Measurements from ENCODE around the gene JDP2.

JDP2 gene

DNA sequence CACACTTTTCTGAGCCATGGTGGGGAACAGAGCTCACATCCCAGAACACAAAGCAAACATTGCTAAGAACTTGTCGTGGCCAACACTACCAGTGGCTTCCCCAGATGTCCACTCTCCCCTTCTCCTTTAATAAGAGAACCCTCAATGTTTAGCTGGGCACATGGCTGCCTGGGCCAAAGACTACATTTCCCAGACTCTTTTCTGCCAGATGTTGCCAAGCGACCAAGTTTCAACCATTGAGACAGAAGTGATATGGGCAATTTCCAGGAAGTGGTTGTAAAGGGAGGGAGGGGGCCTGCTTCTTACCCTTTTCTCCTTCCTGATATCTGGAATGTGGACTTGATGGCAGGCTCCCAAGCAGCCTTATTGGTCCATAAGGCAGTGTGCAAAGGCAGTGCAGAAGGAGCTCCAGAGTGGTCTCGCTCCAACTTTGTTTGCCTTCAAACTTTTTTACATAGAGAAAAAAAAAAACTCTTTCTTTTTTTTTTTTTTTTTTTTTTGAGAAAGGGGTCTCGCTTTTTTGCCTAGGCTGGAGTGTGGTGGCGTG is 24.9 kb upstream of the JDP2 start:
- Histone ChIP-seq H4K8ac (ENCODE audit: low read depth, low read length) (no peak overlapping the region), H3K4ac (ENCODE audit: low read depth, low read length) (no peak overlapping the region), H3K79me2 (ENCODE audit: control insufficient read depth, insufficient read depth, low read length, poor library complexity) (no peaks in the 10 kb centered on the region), H3K4me2 (ENCODE audit: low read length) (no peak overlapping the region), H3K9ac (ENCODE audit: low read length) (no peak overlapping the region), H3K4me3 (ENCODE audit: low read depth, low read length) (no peak overlapping the region), H2AFZ (ENCODE audit: insufficient read depth, low read length, poor library complexity) (no peak overlapping the region), H3K14ac (ENCODE audit: low read length) (no peak overlapping the region), H3K9me3 (ENCODE audit: insufficient read depth, low read depth, low read length) (peaks cover 3% of the 10 kb centered on the region), H2AK5ac (ENCODE audit: low read length) (no peak overlapping the region), H2BK12ac (ENCODE audit: low read length) (no peak overlapping the region), H3K27ac (ENCODE audit: low read depth, low read length) (no peak overlapping the region), H4K91ac (ENCODE audit: low read depth, low read length) (no peak overlapping the region), H3K36me3 (ENCODE audit: control insufficient read depth in 1 of 2, insufficient read depth in 2 of 2, low read length in 2 of 2) (no peaks in the 10 kb centered on the region), H3K79me1 (ENCODE audit: low read length) (no peaks in the 10 kb centered on the region), H4K12ac (ENCODE audit: low read depth, low read length) (no peak overlapping the region), H3K27me3 (ENCODE audit: insufficient read depth, low read length) (no peaks in the 10 kb centered on the region), H3K4me1 (ENCODE audit: control insufficient read depth in 1 of 2, insufficient read depth in 2 of 2, low read length in 2 of 2) (peaks cover 8 to 11% of the 10 kb centered on the region in 2 experiments), H3K18ac (ENCODE audit: low read length) (no peak overlapping the region), H2BK5ac (ENCODE audit: low read depth, low read length, poor library complexity) (no peak overlapping the region), H3K23ac (ENCODE audit: low read length) (no peak overlapping the region), H2BK120ac (ENCODE audit: insufficient read depth, low read length, poor library complexity) (no peak overlapping the region)
- DNase-seq: no peak
- no CpG with 5 or more reads among the region's 5 CpGs for WGBS (ENCODE audit: extremely low coverage, insufficient coverage, insufficient read length)

DNA sequence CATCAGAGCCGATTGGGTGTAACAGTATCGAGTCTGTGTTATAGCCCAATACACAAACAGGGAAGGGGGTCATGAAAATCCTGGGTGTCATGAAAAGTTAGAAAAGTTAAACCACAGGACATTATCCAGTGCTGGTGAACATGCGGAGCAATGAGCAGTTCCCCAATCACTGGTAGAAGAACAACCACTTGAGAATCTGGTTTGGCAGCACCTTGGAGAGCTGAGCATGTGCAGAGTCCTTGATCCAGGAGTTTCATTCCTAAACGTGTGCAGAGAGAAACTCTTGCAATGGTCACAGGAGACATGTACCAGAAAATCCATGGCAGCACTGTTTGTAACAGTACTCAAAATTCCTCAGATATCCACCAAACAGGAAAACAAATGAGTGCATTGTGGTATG is 23.0 kb upstream of the JDP2 start:
- no CpG with 5 or more reads among the region's 4 CpGs for WGBS (ENCODE audit: extremely low coverage, insufficient coverage, insufficient read length)

DNA sequence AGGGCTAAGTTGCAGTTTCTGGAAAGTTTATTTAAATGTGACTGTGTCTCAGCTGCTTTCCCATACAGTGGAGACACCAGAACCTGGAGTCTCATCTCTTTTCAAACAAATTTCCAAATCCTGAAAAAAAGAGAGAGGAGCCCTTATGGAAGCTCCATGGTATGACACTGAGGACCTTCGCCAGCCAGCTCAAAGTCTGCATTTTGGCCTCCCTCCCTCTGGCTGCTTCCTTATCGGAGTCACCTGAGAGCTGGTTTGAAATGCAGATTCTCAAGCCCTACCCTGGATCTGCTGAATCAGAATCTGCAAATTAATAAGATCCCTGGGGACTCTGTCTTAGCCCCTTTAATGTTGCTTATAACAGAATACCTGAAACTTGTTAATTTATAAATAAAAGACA is 21.7 kb upstream of the JDP2 start:
- Histone ChIP-seq H3K79me2 (ENCODE audit: control insufficient read depth, insufficient read depth, low read length, poor library complexity) (no peaks in the 10 kb centered on the region), H4K8ac (ENCODE audit: low read depth, low read length) (no peak overlapping the region), H2BK12ac (ENCODE audit: low read length) (no peak overlapping the region), H3K36me3 (ENCODE audit: control insufficient read depth in 1 of 2, insufficient read depth in 2 of 2, low read length in 2 of 2) (no peaks in the 10 kb centered on the region), H3K23ac (ENCODE audit: low read length) (no peak overlapping the region), H2BK120ac (ENCODE audit: insufficient read depth, low read length, poor library complexity) (no peak overlapping the region), H3K27me3 (ENCODE audit: insufficient read depth, low read length) (no peaks in the 10 kb centered on the region), H4K91ac (ENCODE audit: low read depth, low read length) (no peak overlapping the region), H3K4ac (ENCODE audit: low read depth, low read length) (no peak overlapping the region), H2AFZ (ENCODE audit: insufficient read depth, low read length, poor library complexity) (no peak overlapping the region), H4K12ac (ENCODE audit: low read depth, low read length) (no peak overlapping the region), H2BK5ac (ENCODE audit: low read depth, low read length, poor library complexity) (no peak overlapping the region), H3K9me3 (ENCODE audit: insufficient read depth, low read depth, low read length) (peaks cover 3% of the 10 kb centered on the region), H3K4me3 (ENCODE audit: low read depth, low read length) (no peak overlapping the region), H3K9ac (ENCODE audit: low read length) (no peak overlapping the region), H3K14ac (ENCODE audit: low read length) (no peak overlapping the region), H3K4me2 (ENCODE audit: low read length) (no peak overlapping the region), H3K18ac (ENCODE audit: low read length) (no peak overlapping the region), H2AK5ac (ENCODE audit: low read length) (no peak overlapping the region), H3K4me1 (ENCODE audit: control insufficient read depth in 1 of 2, insufficient read depth in 2 of 2, low read length in 2 of 2) (no peaks in the 10 kb centered on the region), H3K79me1 (ENCODE audit: low read length) (no peaks in the 10 kb centered on the region), H3K27ac (ENCODE audit: low read depth, low read length) (no peak overlapping the region)
- DNase-seq: no peak
- no CpG with 5 or more reads among the region's 2 CpGs for WGBS (ENCODE audit: extremely low coverage, insufficient coverage, insufficient read length)

More for the DNA sequence above, 23.0 kb upstream of the JDP2 start:
- Histone ChIP-seq H3K4me1 (ENCODE audit: control insufficient read depth in 1 of 2, insufficient read depth in 2 of 2, low read length in 2 of 2) (peaks cover 8 to 10% of the 10 kb centered on the region in 2 experiments), H3K4ac (ENCODE audit: low read depth, low read length) (no peak overlapping the region), H3K79me2 (ENCODE audit: control insufficient read depth, insufficient read depth, low read length, poor library complexity) (no peaks in the 10 kb centered on the region), H3K9ac (ENCODE audit: low read length) (no peak overlapping the region), H3K18ac (ENCODE audit: low read length) (no peak overlapping the region), H3K23ac (ENCODE audit: low read length) (no peak overlapping the region), H4K12ac (ENCODE audit: low read depth, low read length) (no peak overlapping the region), H3K14ac (ENCODE audit: low read length) (no peak overlapping the region), H3K36me3 (ENCODE audit: control insufficient read depth in 1 of 2, insufficient read depth in 2 of 2, low read length in 2 of 2) (no peaks in the 10 kb centered on the region), H2BK120ac (ENCODE audit: insufficient read depth, low read length, poor library complexity) (no peak overlapping the region), H3K9me3 (ENCODE audit: insufficient read depth, low read depth, low read length) (peaks cover 3% of the 10 kb centered on the region), H3K27me3 (ENCODE audit: insufficient read depth, low read length) (no peaks in the 10 kb centered on the region), H4K8ac (ENCODE audit: low read depth, low read length) (no peak overlapping the region), H3K4me2 (ENCODE audit: low read length) (no peak overlapping the region), H2BK5ac (ENCODE audit: low read depth, low read length, poor library complexity) (no peak overlapping the region), H2AK5ac (ENCODE audit: low read length) (no peak overlapping the region), H3K79me1 (ENCODE audit: low read length) (no peaks in the 10 kb centered on the region), H2AFZ (ENCODE audit: insufficient read depth, low read length, poor library complexity) (no peak overlapping the region), H4K91ac (ENCODE audit: low read depth, low read length) (no peak overlapping the region), H3K27ac (ENCODE audit: low read depth, low read length) (no peak overlapping the region), H2BK12ac (ENCODE audit: low read length) (no peak overlapping the region), H3K4me3 (ENCODE audit: low read depth, low read length) (no peak overlapping the region)
- DNase-seq: no peak

DNA sequence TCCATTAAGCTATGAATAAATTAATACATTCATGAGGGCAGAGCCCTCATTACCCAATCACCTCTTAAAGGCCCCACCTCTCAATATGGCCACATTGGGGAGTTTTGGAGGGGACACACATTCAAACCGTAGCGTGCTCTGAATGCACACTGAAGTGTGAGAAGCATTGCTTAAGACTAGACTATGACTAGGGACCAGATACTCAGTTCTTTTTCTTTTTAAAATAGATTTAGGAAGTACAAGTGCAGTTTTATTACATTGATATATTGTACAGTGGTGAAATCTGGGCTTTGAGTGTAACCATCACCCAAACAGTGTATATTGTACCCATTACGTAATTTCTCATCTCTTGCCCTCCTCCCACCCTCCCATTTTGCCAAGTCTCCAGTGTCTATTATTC is 21.0 kb upstream of the JDP2 start:
- Histone ChIP-seq H3K79me2 (ENCODE audit: control insufficient read depth, insufficient read depth, low read length, poor library complexity) (no peaks in the 10 kb centered on the region), H3K27ac (ENCODE audit: low read depth, low read length) (no peak overlapping the region), H4K12ac (ENCODE audit: low read depth, low read length) (no peak overlapping the region), H2AFZ (ENCODE audit: insufficient read depth, low read length, poor library complexity) (no peak overlapping the region), H3K79me1 (ENCODE audit: low read length) (no peaks in the 10 kb centered on the region), H3K4me1 (ENCODE audit: control insufficient read depth in 1 of 2, insufficient read depth in 2 of 2, low read length in 2 of 2) (no peaks in the 10 kb centered on the region), H3K23ac (ENCODE audit: low read length) (no peak overlapping the region), H3K27me3 (ENCODE audit: insufficient read depth, low read length) (no peaks in the 10 kb centered on the region), H3K4me3 (ENCODE audit: low read depth, low read length) (no peak overlapping the region), H3K36me3 (ENCODE audit: control insufficient read depth in 1 of 2, insufficient read depth in 2 of 2, low read length in 2 of 2) (no peaks in the 10 kb centered on the region), H2BK120ac (ENCODE audit: insufficient read depth, low read length, poor library complexity) (no peak overlapping the region), H3K18ac (ENCODE audit: low read length) (no peak overlapping the region), H4K8ac (ENCODE audit: low read depth, low read length) (no peak overlapping the region), H3K14ac (ENCODE audit: low read length) (no peak overlapping the region), H4K91ac (ENCODE audit: low read depth, low read length) (no peak overlapping the region), H3K9ac (ENCODE audit: low read length) (no peak overlapping the region), H2BK12ac (ENCODE audit: low read length) (no peak overlapping the region), H2BK5ac (ENCODE audit: low read depth, low read length, poor library complexity) (no peak overlapping the region), H3K4me2 (ENCODE audit: low read length) (no peak overlapping the region), H2AK5ac (ENCODE audit: low read length) (no peak overlapping the region), H3K9me3 (ENCODE audit: insufficient read depth, low read depth, low read length) (peaks cover 3% of the 10 kb centered on the region), H3K4ac (ENCODE audit: low read depth, low read length) (no peak overlapping the region)
- peak in 1 of 2 donors; percentile 10 for DNase-seq
- no CpG with 5 or more reads among the region's 3 CpGs for WGBS (ENCODE audit: extremely low coverage, insufficient coverage, insufficient read length)

Measured in trophoblast cell (in vitro differentiated cells and primary cell).